ENCODE results near the gene PITPNC1.

PITPNC1 gene

GRCh38 chr17:67615011-67615561 is 238.0 kb downstream of the PITPNC1 start:
- Histone ChIP-seq H3K4me3 (ENCODE audit: low read length in 2 of 2) (no peak overlapping the region), H2BK12ac (ENCODE audit: low read length) (no peak overlapping the region), H3K79me1 (ENCODE audit: low read depth, low read length) (no peaks in the 10 kb centered on the region), H3K14ac (ENCODE audit: low read length) (no peak overlapping the region), H3K27me3 (ENCODE audit: control insufficient read depth in 3 of 3, insufficient read depth in 3 of 3, low read depth in 1 of 3, low read length in 3 of 3) (no peaks in the 10 kb centered on the region), H2BK15ac (ENCODE audit: low read length) (no peak overlapping the region), H3K9me3 (replicated peaks in 1 of 2; ENCODE audit: control insufficient read depth in 2 of 2, insufficient read depth in 1 of 2, low read depth in 1 of 2, low read length in 2 of 2) (no peaks in the 10 kb centered on the region), H2BK120ac (ENCODE audit: low read depth, low read length) (no peak overlapping the region), H4K8ac (ENCODE audit: low read depth, low read length) (no peak overlapping the region), H3K4me2 (ENCODE audit: insufficient read depth, low read length, poor library complexity, severe bottlenecking) (no peak overlapping the region), H3K9ac (ENCODE audit: low read depth, low read length, poor library complexity) (no peak overlapping the region), H3K4me1 (ENCODE audit: control insufficient read depth in 2 of 2, insufficient read depth in 1 of 2, low read depth in 1 of 2, low read length in 2 of 2) (no peaks in the 10 kb centered on the region), H2AFZ (ENCODE audit: low read length) (no peak overlapping the region), H3K27ac (replicated peaks; ENCODE audit: low read length) (no peak overlapping the region), H3K23ac (ENCODE audit: low read depth, low read length, poor library complexity) (no peak overlapping the region), H3K4ac (ENCODE audit: low read length) (no peak overlapping the region), H3K18ac (ENCODE audit: low read length) (no peak overlapping the region), H2BK5ac (ENCODE audit: low read length) (no peak overlapping the region), H3K36me3 (replicated peaks in 1 of 2; ENCODE audit: control insufficient read depth in 2 of 2, insufficient read depth in 2 of 2, low read length in 2 of 2) (no peaks in the 10 kb centered on the region), H4K91ac (ENCODE audit: low read depth, low read length, poor library complexity) (no peak overlapping the region), H2AK5ac (ENCODE audit: low read depth, low read length) (no peak overlapping the region)
- no peak for DNase-seq (ENCODE audit: low spot score)
- no CpG with 5 or more reads among the region's 13 CpGs for WGBS, 2 donors (ENCODE audit: extremely low coverage in 2 of 2, insufficient read length in 2 of 2, insufficient replicate concordance in 1 of 2)

GRCh38 chr17:67615736-67616135 is 238.7 kb downstream of the PITPNC1 start:
- H2BK5ac ChIP-seq (ENCODE audit: low read length) = no peak overlapping the region
- no CpG with 5 or more reads among the region's 7 CpGs for WGBS, 2 donors (ENCODE audit: extremely low coverage in 2 of 2, insufficient read length in 2 of 2, insufficient replicate concordance in 1 of 2)
- H2AK5ac ChIP-seq (ENCODE audit: low read depth, low read length) = no peak overlapping the region
- H2BK12ac ChIP-seq (ENCODE audit: low read length) = no peak overlapping the region
- H2BK15ac ChIP-seq (ENCODE audit: low read length) = no peak overlapping the region
- H2BK120ac ChIP-seq (ENCODE audit: low read depth, low read length) = no peak overlapping the region
- H3K36me3 ChIP-seq (replicated peaks in 1 of 2; ENCODE audit: control insufficient read depth in 2 of 2, insufficient read depth in 2 of 2, low read length in 2 of 2) = no peaks in the 10 kb centered on the region
- DNase-seq (ENCODE audit: low spot score) = no peak
- no peaks in the 10 kb centered on the region for H3K9me3 ChIP-seq (replicated peaks in 1 of 2; ENCODE audit: control insufficient read depth in 2 of 2, insufficient read depth in 1 of 2, low read depth in 1 of 2, low read length in 2 of 2)
- H3K18ac ChIP-seq (ENCODE audit: low read length) = no peak overlapping the region
- H3K27ac ChIP-seq (replicated peaks; ENCODE audit: low read length) = no peak overlapping the region
- H3K9ac ChIP-seq (ENCODE audit: low read depth, low read length, poor library complexity) = no peak overlapping the region
- H3K4me1 ChIP-seq (ENCODE audit: control insufficient read depth in 2 of 2, insufficient read depth in 1 of 2, low read depth in 1 of 2, low read length in 2 of 2) = no peaks in the 10 kb centered on the region
- no peak overlapping the region for H3K4me3 ChIP-seq (ENCODE audit: low read length in 2 of 2)
- H4K91ac ChIP-seq (ENCODE audit: low read depth, low read length, poor library complexity) = no peak overlapping the region
- H3K14ac ChIP-seq (ENCODE audit: low read length) = no peak overlapping the region
- no peaks in the 10 kb centered on the region for H3K79me1 ChIP-seq (ENCODE audit: low read depth, low read length)
- H4K8ac ChIP-seq (ENCODE audit: low read depth, low read length) = no peak overlapping the region
- H2AFZ ChIP-seq (ENCODE audit: low read length) = no peak overlapping the region
- H3K4ac ChIP-seq (ENCODE audit: low read length) = no peak overlapping the region
- H3K27me3 ChIP-seq (ENCODE audit: control insufficient read depth in 3 of 3, insufficient read depth in 3 of 3, low read depth in 1 of 3, low read length in 3 of 3) = no peaks in the 10 kb centered on the region
- no peak overlapping the region for H3K4me2 ChIP-seq (ENCODE audit: insufficient read depth, low read length, poor library complexity, severe bottlenecking)
- no peak overlapping the region for H3K23ac ChIP-seq (ENCODE audit: low read depth, low read length, poor library complexity)

GRCh38 chr17:67617304-67617899 is 240.3 kb downstream of the PITPNC1 start:
- Histone ChIP-seq H3K27ac (replicated peaks; ENCODE audit: low read length) (no peak overlapping the region), H2BK15ac (ENCODE audit: low read length) (no peak overlapping the region), H3K14ac (ENCODE audit: low read length) (no peak overlapping the region), H3K4me2 (ENCODE audit: insufficient read depth, low read length, poor library complexity, severe bottlenecking) (no peak overlapping the region), H2AK5ac (ENCODE audit: low read depth, low read length) (no peak overlapping the region), H3K27me3 (ENCODE audit: control insufficient read depth in 3 of 3, insufficient read depth in 3 of 3, low read depth in 1 of 3, low read length in 3 of 3) (no peaks in the 10 kb centered on the region), H3K36me3 (replicated peaks in 1 of 2; ENCODE audit: control insufficient read depth in 2 of 2, insufficient read depth in 2 of 2, low read length in 2 of 2) (no peaks in the 10 kb centered on the region), H3K79me1 (ENCODE audit: low read depth, low read length) (no peaks in the 10 kb centered on the region), H3K18ac (ENCODE audit: low read length) (no peak overlapping the region), H3K9ac (ENCODE audit: low read depth, low read length, poor library complexity) (no peak overlapping the region), H4K91ac (ENCODE audit: low read depth, low read length, poor library complexity) (no peak overlapping the region), H3K23ac (ENCODE audit: low read depth, low read length, poor library complexity) (no peak overlapping the region), H2BK5ac (ENCODE audit: low read length) (no peak overlapping the region), H2AFZ (ENCODE audit: low read length) (no peak overlapping the region), H4K8ac (ENCODE audit: low read depth, low read length) (no peak overlapping the region), H3K9me3 (replicated peaks in 1 of 2; ENCODE audit: control insufficient read depth in 2 of 2, insufficient read depth in 1 of 2, low read depth in 1 of 2, low read length in 2 of 2) (no peaks in the 10 kb centered on the region), H3K4me1 (ENCODE audit: control insufficient read depth in 2 of 2, insufficient read depth in 1 of 2, low read depth in 1 of 2, low read length in 2 of 2) (no peaks in the 10 kb centered on the region), H3K4ac (ENCODE audit: low read length) (no peak overlapping the region), H2BK12ac (ENCODE audit: low read length) (no peak overlapping the region), H3K4me3 (ENCODE audit: low read length in 2 of 2) (no peak overlapping the region), H2BK120ac (ENCODE audit: low read depth, low read length) (no peak overlapping the region)
- DNase-seq (ENCODE audit: low spot score) = no peak
- WGBS, 2 donors (ENCODE audit: extremely low coverage in 2 of 2, insufficient read length in 2 of 2, insufficient replicate concordance in 1 of 2) = no CpG with 5 or more reads among the region's 4 CpGs

- Histone ChIP-seq H2BK12ac (ENCODE audit: low read length) (no peak overlapping the region), H2BK15ac (ENCODE audit: low read length) (no peak overlapping the region), H3K9me3 (replicated peaks in 1 of 2; ENCODE audit: control insufficient read depth in 2 of 2, insufficient read depth in 1 of 2, low read depth in 1 of 2, low read length in 2 of 2) (no peaks in the 10 kb centered on the region), H2AFZ (ENCODE audit: low read length) (no peak overlapping the region), H3K27ac (replicated peaks; ENCODE audit: low read length) (no peak overlapping the region), H4K91ac (ENCODE audit: low read depth, low read length, poor library complexity) (no peak overlapping the region), H3K23ac (ENCODE audit: low read depth, low read length, poor library complexity) (no peak overlapping the region), H2BK5ac (ENCODE audit: low read length) (no peak overlapping the region), H3K14ac (ENCODE audit: low read length) (peak overlapping the region; percentile 47), H3K4ac (ENCODE audit: low read length) (no peak overlapping the region), H3K79me1 (ENCODE audit: low read depth, low read length) (no peaks in the 10 kb centered on the region), H2BK120ac (ENCODE audit: low read depth, low read length) (no peak overlapping the region), H2AK5ac (ENCODE audit: low read depth, low read length) (no peak overlapping the region), H3K27me3 (ENCODE audit: control insufficient read depth in 3 of 3, insufficient read depth in 3 of 3, low read depth in 1 of 3, low read length in 3 of 3) (no peaks in the 10 kb centered on the region), H3K4me2 (ENCODE audit: insufficient read depth, low read length, poor library complexity, severe bottlenecking) (no peak overlapping the region), H3K4me1 (ENCODE audit: control insufficient read depth in 2 of 2, insufficient read depth in 1 of 2, low read depth in 1 of 2, low read length in 2 of 2) (no peaks in the 10 kb centered on the region), H3K18ac (ENCODE audit: low read length) (no peak overlapping the region), H3K36me3 (replicated peaks in 1 of 2; ENCODE audit: control insufficient read depth in 2 of 2, insufficient read depth in 2 of 2, low read length in 2 of 2) (no peaks in the 10 kb centered on the region), H4K8ac (ENCODE audit: low read depth, low read length) (no peak overlapping the region), H3K4me3 (ENCODE audit: low read length in 2 of 2) (no peak overlapping the region), H3K9ac (ENCODE audit: low read depth, low read length, poor library complexity) (no peak overlapping the region)
- no CpG with 5 or more reads among the region's 9 CpGs for WGBS, 2 donors (ENCODE audit: extremely low coverage in 2 of 2, insufficient read length in 2 of 2, insufficient replicate concordance in 1 of 2)
- DNase-seq (ENCODE audit: low spot score) = no peak
Observed at GRCh38 chr17:67619555-67619954, 242.5 kb downstream of the PITPNC1 start.

Data from neuronal stem cell (in vitro differentiated cells).